UCSD-AML1 (cell line): ENCODE measurements around the gene CDC42BPA.
"Not testable (repeated sequence)": the region's sequence is repeated elsewhere in the genome, so short reads cannot be mapped to it uniquely, and the experiment has no call there.

Experiments used
- DNase-seq: peaks from one replicate; lab custom pipeline; 2025; ENCODE audit not compliant: unreplicated experiment; lab: John Stamatoyannopoulos, UW

CDC42BPA gene

DNA sequence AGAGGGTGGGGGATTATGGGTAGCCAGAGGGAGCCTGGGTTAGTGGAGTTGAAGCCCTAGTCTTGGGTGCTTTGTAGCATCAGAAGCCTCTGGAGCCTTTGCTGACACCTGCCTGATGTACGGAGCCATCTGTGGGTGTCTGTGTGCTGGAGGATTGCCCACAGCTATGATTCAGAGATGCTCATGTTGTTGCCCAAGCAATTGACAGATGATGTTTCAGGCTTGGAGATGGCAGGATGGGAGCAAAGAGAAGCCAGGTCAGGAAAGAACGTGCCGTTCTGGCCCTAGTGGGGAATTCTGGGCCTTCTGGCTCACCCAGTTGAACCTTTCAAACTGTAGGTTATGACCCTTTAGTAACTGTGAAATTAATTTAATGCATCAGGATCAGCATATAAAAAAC is 350.6 kb downstream of the CDC42BPA start:
- DNase-seq = no peak

DNA sequence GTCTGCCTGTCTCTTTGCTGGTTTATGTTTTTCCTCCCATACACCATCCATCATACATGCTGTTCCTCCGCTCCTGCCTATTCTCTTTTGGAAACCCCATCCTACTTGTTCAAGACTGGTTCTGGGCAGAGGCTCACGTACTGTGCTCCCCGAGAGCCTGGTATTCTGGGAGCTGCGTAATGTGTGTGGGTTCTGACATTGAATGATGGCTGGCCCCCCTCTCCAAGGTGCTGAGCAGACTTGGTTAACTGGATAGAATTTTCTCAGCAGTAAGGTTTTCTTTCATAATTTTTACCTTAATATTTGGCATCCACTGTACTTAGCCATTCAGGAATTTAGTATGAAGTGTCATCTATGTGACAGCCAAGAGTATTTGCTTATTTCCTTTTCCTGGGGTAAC is 351.6 kb downstream of the CDC42BPA start:
- no peak for DNase-seq

DNA sequence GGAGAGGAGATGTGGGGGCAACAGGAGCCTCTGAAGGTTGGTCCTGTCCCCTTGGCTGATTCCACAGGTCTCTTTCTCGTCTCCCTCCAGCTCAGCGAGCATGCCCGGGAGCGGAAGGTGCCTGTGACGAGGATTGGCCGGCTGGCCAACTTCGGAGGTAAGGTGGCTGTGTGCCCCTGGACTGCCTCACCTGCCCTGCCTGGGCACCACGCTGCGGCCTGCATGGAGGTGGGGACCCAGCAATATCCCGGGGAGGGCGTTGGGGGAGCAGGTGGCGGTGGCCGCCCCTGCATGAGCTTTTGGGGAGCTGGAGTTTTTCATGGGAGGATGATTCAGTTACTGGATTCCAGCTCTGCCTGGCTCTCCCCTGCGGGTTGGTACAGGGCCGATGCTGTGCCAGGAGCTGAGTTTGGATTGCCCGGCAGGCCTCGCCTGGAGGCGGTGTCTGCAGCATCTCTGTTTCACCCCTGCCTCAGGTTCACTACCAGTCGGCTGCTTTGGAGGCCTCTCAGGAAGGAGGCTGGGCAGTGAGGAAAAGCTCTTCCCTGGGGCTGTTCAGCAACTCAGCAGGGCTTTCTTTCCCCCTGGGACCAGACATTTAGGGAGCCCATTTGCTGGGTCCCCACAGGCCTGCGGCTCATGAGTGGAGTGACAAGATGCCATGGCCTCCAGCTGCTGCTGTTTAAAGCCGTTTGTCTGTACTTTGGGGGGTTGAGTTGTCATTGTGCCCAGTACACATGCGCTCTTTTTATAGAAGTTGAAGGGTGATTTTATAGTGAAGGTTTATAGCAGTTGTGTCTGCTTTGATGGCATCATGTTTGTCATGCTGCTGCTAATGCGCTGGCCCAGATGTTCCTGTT is 352.5 kb downstream of the CDC42BPA start:
- no peak for DNase-seq

DNA sequence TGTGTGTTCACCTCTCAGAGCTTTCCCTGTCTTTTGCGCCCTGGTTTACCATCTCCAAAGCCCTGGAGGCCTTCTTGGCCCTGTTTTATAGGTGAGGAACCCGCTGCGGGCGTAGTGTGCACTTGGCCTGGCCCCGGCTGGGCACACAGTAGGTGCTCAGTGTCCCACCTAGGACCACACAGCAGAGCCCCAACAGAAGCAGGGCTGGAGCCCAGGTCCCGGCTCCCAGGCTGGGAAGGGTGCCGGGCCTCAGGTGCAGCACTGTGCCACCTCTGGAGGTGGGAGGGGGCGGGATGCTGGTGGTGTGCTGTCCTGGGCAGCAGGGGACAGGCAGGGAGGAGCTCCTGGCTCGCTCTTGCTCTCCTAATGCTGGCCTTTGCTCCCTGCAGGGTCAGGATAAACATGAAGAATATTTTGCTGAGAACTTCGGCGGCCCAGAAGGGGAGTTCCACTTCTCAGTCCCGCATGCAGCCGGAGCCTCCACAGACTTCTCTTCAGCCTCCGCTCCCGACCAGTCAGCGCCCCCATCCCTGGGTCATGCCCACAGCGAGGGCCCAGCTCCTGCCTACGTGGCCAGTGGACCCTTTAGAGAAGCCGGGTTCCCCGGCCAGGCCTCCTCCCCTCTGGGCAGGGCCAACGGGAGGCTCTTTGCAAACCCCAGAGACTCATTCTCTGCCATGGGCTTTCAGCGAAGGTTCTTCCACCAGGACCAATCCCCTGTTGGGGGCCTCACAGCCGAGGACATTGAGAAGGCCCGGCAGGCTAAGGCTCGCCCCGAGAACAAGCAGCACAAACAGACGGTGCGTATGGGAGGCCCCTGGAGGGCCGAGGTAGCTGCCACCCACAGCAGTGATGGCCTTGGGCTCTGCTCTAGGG is 353.4 kb downstream of the CDC42BPA start:
- DNase-seq = no peak

DNA sequence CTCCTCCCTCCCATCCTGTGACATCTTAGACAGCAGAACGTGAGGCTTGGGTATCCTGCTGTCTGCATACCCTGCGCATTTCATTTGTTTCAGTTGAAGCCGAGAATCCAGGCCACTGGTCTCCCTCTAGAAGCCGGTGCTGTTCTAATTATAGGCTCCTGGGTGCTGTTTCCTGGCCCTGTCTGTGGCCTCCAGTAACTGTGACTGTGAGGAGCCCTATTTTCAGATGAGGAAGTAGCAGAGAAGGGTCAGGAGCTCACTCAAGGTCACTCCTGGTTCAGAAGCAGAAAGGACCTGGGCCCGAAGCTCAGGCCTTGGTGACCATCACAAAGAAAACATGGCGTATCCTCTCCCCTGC is 354.2 kb downstream of the CDC42BPA start:
- peak; percentile 42 for DNase-seq

DNA sequence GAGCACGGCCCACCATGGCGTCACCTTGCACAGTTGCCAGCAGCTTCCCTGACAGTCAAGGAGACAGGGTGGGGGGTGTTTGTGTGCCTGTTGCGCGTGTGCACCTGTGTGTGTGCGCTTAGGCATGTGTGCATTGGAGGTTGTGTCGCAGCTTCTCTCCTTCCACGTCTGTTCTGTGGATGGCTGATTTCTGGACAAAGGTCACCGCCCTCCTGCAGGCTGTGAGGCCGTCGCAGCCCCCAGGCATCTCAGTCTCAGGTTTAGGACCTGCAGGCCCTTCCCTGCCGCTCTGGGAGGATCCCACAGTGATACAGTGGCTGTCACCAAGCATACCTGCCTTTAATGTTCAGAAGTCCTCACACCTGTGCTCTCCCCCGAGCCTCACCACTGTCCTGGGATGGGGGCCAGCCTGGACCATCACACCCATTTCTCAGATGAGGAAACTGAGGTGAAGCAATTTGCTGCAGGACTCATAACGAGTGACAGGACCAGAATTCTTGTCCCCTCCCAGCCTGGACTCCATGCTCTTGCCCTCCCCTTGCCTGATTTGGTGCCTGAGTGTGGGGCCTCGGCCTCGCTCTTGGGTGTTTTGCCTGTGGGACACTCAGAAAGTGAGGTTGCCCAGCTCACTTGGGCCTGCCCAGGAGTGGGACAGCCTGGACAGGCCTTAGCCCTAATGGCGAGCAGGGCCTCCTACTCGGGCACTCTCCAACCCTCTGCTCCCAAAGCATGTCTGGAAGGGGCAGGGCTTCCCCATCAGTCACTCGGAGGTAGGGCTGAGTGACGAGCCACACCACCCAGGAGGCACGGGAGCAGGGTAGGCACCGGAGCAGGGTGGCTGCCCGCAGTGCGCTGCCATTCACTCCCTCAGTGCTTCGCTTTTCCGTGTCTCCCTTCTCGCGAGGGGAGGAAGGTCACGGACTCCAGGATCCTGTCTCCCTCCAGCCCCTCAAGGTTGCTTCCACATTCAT is 355.6 kb downstream of the CDC42BPA start:
- no peak for DNase-seq

DNA sequence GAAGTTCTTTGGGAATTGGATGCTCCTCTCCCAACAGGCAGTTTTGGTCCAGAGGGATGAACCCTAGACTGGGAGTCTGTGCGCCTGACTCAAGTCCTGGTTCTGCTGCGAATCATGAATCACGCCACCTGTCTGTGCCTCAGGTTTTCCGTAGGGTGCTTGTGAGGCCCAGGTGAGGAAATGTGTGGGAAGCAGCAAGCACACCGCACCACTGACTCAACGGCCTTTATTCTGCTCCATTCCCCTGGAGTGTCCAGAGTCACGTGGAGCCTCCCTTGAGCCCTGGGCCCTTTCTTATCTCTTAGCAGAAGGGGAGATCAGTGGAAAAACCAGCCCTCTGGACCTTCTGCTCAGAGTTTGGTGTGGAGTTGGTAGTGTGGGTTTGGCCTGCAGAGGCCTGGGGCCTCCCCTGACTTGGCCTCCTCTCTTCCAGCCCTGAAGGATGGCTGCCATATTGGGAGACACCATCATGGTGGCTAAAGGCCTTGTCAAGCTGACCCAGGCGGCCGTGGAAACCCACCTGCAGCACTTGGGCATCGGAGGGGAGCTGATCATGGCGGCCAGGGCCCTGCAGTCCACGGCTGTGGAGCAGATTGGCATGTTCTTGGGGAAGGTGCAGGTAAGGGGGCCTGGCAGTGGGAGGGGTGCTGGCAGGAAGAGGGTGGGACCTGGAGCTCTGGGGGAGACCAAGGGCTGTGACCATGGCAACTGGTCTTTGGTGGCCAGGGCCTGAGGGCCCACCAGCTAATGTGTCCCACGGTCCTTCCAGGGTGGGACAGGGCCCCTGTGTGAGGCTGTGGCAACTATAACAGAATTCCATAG is 357.1 kb downstream of the CDC42BPA start:
- DNase-seq = no peak

DNA sequence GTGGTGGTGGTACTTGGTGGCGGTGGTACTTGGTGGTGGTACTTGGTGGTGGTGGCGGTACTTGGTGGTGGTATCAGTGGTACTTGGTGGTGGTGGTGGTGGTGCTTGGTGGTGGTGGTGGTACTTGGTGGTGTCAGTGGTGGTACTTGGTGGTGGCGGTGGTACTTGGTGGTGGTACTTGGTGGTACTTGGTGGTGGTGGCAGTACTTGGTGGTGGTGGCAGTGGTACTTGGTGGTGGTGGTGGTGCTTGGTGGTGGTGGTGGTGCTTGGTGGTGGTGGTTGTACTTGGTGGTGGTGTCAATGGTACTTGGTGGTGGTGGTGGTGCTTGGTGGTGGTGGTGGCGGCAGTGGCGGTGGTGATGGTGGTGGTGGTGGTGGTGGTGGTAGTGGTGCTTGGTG is 358.0 kb downstream of the CDC42BPA start:
- DNase-seq = no peak

DNA sequence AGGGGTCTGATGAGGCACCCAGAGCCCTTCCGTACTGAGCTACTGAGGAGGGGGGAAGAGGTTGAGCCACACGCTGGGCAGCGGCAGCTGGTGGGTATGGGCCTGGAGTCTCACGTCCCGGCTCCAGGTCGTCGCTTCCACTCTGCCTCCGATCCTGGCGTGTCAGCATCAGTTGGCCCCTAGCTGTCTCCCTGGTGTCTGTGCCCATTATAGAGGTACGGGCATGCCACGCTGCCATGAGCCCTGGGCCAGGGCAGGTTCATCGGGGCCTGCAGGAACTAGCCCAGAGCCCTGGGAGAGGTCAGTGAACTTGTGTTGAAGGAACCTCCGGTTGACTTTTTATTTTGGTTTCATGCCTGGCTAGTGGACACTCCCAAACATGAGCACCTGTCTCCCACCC is 360.0 kb downstream of the CDC42BPA start:
- DNase-seq = no peak

DNA sequence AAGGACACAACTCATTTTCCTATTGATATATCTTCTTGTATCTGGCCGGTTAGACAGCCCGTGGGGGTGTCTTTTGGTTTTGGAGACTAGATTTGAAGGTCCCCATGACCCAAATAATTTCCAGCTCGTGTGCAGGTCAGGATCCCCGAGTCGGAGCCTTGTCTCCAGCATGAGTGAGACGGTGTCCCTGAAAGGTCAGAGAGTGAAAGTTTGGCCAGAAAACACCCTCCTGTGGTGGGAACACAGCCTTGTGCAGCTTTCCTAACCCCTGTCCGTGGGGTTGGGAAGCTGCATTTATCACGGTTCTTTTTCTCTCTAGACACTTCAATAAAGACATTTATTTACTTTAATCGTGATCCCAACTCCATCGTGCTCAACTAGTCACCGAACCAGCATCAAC is 360.6 kb downstream of the CDC42BPA start:
- DNase-seq = no peak

DNA sequence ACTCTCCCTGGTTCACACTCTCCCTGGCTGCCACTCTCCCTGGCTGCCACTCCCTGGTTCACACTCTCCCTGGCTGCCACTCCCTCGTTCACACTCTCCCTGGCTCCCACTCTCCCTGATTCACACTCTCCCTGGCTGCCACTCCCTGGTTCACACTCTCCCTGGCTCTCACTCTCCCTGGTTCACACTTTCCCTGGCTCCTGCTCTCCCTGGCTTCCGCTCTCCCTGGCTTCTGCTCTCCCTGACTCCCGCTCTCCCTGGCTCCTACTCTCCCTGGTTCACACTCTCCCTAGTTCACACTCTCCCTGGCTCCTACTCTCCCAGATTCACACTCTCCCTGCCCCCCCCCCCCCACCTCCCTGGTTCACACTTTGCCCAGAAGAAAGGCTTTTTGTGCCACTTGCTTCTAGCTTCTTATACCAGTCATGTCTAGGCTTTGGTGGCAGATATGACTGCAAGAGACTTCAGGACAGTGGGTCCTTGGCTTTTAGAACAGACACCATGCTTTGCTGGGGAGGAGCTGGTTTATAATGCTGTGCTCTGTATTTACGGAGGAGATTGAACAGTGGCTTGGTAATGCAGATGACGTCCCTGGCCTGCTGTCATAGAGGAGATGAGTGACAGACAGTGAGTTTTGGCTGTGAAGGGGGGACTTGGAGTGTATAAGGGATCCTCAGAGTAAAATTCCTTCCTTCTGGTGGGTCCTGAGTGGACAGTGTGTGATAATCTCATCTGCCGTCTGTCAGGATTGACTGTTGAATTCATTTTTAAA is 361.2 kb downstream of the CDC42BPA start:
- DNase-seq = no peak

DNA sequence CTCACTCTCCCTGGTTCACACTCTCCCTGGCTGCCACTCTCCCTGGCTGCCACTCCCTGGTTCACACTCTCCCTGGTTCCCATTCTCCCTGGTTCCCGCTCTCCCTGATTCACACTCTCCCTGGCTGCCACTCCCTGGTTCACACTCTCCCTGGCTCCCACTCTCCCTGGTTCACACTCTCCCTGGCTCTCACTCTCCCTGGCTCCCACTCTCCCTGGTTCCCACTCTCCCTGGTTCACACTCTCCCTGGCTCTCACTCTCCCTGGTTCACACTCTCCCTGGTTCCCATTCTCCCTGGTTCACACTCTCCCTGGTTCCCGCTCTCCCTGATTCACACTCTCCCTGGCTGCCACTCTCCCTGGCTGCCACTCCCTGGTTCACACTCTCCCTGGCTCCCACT is 362.4 kb downstream of the CDC42BPA start:
- DNase-seq = not testable (repeated sequence)

DNA sequence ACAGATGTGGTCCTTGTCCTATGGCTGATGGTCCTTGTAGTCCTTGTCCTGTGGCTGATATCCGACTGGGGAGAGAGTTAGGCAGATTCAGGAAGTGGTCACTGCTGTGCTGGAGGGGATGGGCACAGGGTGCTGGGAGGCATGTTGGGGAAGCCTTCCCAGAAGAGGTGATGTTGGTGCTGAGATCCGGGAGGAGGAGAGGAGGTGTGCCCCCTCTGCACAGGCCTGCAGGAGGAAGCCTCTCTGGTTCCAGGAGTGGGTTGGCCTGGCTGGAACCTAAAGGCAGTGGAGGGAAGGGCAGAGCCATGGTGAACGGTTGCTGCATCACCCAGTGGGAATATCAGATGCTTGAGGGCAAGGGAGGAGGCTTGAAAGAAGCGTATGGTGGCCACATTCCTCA is 363.5 kb downstream of the CDC42BPA start:
- DNase-seq = no peak

DNA sequence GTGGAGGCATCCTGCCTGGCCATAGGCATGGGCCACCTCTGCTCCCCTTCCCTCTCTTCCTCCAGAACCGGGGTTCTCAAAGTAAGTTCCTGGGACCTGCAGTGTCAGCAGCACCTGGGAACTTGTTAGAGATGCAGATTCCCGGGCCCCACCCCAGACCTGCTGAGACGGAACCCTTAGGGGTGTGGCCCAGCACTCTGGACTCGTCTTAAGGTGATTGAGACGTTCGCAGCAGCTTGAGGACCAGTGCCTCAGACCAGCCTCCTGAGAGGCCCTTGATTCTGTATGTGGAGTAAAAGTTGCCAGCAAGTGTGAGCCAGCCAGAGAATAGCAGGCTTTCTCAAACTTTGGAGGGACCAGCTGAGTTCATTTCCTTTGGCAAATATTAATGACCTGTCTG is 364.0 kb downstream of the CDC42BPA start:
- no peak for DNase-seq

DNA sequence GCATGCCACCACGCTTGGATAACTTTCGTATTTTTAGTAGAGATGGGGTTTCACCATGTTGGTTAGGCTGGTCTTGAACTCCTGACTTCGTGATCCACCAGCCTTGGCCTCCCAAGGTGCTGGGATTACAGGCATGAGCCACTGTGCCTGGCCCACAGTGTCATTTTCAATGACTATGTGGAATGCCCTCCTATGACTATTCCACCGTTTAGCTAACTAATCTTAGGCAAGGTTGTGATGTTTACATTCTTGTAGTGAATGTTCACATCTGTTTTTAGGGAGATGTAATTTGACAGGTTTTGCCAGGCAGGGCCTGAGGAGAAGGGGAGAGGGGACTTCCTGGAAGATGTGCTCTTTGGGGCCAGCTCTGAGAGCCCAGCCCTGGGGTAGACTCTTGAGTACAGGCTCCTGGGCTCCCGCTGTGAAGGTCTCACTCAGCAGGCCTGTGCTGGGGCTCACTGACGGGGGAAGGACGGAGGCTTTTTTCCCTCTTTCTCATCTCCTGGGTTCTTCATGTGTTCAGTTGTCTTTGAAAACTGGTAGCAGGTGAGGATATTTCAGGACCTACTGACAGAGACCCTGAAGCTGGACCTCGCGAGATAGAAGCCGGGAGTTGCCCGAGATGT is 365.0 kb downstream of the CDC42BPA start:
- no peak for DNase-seq

DNA sequence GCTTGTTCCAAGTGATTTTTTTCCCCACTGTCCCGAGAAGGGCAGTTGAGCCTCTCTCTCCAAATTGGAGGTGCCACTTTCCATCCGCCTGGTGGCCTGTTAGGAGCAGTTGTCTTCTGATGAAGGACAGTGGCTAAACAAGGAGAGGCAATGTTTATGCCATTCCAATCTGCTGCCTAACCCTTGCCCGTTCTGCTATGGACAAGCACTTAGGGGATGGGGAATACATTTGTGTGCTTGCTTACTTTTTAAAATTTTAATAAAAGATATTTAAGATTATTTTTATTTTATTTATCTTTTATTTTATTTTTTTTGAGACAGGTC is 366.2 kb downstream of the CDC42BPA start:
- DNase-seq = no peak

DNA sequence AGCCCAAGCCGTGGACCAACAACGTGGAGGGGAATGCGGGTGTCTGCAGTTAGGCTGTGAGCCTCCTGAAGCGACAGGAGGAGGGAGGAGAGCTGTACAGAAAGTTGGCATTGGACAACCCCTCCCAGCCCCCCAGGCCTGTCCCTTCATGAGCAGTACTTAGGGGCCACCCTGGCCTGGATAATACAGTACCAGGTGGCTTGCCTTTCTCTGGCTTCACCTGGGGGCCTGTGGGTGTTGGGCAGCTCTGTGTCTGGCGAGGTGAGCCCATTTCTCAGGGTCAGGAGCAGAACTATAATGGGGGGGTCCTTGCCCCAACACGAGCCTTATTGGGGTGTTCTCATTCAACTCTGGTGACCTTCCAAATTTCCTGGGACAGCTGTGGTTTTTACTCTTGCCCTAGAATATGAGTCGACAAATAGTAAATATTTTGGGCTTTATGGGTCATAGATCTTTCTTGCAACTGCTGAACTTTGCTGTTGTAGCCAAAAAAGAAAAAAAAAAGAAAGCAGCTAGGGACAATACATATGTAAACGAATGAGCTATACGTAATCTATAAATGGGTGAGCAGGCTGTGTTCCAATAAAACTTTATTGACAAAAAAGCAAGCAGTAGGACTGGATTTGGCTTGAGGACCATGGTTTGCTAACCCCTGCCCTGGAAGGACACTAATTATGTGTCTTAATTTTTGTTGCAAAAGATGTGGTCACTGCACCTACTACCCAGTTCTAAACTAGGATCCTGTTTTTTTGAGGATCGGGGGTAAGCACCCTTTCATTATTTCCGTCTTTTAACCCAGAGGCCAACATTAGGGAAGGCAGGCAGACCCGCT is 366.8 kb downstream of the CDC42BPA start:
- no peak for DNase-seq

DNA sequence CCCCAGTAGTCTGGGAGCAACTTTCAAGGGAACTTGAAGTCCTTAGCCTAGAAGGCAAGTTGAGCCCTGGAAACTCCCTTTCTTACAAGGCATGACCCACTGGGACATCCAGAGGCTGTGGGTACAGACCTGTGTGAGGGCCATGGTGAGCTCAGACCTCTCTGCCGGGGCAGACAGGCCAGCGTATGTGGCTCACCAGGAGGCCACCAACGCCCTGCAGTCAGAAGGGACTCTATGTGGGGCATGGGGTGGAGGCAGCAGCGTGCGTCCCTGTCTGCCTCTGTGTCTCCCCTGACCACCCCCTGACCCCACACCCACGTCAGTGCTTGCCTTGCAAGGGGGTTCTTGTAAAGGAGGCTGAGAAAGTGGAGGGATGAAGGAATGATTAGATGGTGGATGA is 367.4 kb downstream of the CDC42BPA start:
- DNase-seq = no peak
